ENCODE data around the gene CCSER1. TPM values are rescaled to one million over a fixed set of nuclear protein-coding genes. Genes with fewer than 3 reads are reported as not detected.

Gene CCSER1
- total and polyA plus RNA-seq, 2 of the 8 experiments (the other 6 are each of a cell fraction or from before 2014, with no cell fraction given) = 0.26 to 0.84 TPM

DNA sequence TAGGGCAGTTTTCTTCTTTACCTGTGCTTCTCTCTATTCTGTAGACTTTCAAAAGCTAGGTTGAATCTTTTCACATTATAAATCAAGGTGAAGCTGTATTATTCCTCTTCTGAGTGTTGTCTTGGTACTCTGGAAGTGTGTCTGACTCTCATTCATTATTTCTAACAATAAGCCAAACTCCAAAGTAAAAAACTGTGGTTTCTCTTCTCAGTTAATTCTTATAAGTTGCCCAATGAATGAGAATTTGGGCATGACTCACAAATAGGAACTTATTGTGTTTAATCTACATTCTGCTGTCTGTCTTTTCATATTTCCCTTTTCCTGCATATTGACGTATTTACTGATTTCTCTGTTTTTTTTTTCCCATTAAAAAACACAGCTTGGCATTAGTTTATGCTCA lies 714.5 kb downstream of the CCSER1 start (continued):
- no peak for TF ChIP-seq PHF8 (conservative IDR thresholded peaks at IDR 0.05; ENCODE audit: low read depth, low read length)
- TF ChIP-seq TAF1 (IDR thresholded peaks at IDR 0.05; ENCODE audit: low read depth, low read length) = no peak
- TF ChIP-seq GTF2F1 (IDR thresholded peaks at IDR 0.05; ENCODE audit: borderline replicate concordance, low read depth, low read length) = no peak
- TF ChIP-seq JUND (IDR thresholded peaks at IDR 0.05; ENCODE audit: low read length) = no peak
- TF ChIP-seq KDM5A (IDR thresholded peaks at IDR 0.05; ENCODE audit: low read length) = no peak
- TF ChIP-seq RAD21 (IDR thresholded peaks at IDR 0.05 in 1 of 2, conservative IDR thresholded peaks at IDR 0.05 in 1 of 2; ENCODE audit: low read depth in 2 of 2, low read length in 2 of 2) = no peak
- TF ChIP-seq CHD2 (IDR thresholded peaks at IDR 0.05; ENCODE audit: low read length) = no peak
- no peak for TF ChIP-seq SIN3A (conservative IDR thresholded peaks at IDR 0.05 in 1 of 2, IDR thresholded peaks at IDR 0.05 in 1 of 2; ENCODE audit: low read depth in 1 of 2, low read length in 2 of 2)
